Ascending aorta (tissue), 2 donors: ENCODE data around the gene CLN5. TPM values are rescaled to one million over a fixed set of nuclear protein-coding genes. Genes with fewer than 3 reads are reported as not detected.
A peak's percentile ranks its signal among the peaks of the same experiment; 100 is the strongest.

Experiments used
- DNase-seq, 2 donors: peaks; one replicate each; pipeline ENCODE4 v3.0.0-alpha.2; 2019; ENCODE audit warnings: low spot score in 2 of 2
- H3K27ac ChIP-seq, 2 donors: fragments of 200-600 bp; sonication (generic); one replicate each; pipeline ENCODE4 v1.5.1; 2016 to 2017; ENCODE audit warnings: mild to moderate bottlenecking in 1 of 2
- H3K27me3 ChIP-seq: fragments of 200-600 bp; sonication (generic); one replicate; pipeline ENCODE4 v1.5.1; 2017
- H3K36me3 ChIP-seq, 2 donors: fragments of 200-600 bp; sonication (generic); one replicate each; pipeline ENCODE4 v1.5.1; 2016
- H3K4me1 ChIP-seq, 2 donors: fragments of 200-600 bp; sonication (generic); one replicate each; pipeline ENCODE4 v1.5.1; 2016 to 2017; ENCODE audit warnings: mild to moderate bottlenecking in 1 of 2
- H3K4me3 ChIP-seq, 2 donors: fragments of 200-600 bp; sonication (generic); one replicate each; pipeline ENCODE4 v1.5.1; 2016 to 2017; ENCODE audit warnings: mild to moderate bottlenecking in 1 of 2
- H3K9me3 ChIP-seq, 2 donors: fragments of 200-600 bp; sonication (generic); one replicate each; pipeline ENCODE4 v1.5.1; 2016
- CTCF ChIP-seq, 3 experiments: fragments of 200-600 bp in 2 of 3; fragments of 450-650 bp in 1 of 3; sonication (generic) in 2 of 3; IDR thresholded peaks; one replicate each; pipeline ENCODE4 v1.5.1; 2016 to 2019; ENCODE audit warnings: antibody characterized with exemption in 3 of 3, mild to moderate bottlenecking in 1 of 3, moderate library complexity in 1 of 3
- intact Hi-C: fragments of 100-400 bp; cut with DNase I; formaldehyde crosslinking; loops from one replicate; pipeline ENCODE4 v1.15.1; 2023
- total RNA-seq: library from RNA; depleted of rRNA; stranded (reverse); fragments of >200 nt; gene quantifications from one replicate; pipeline ENCODE4 v1.1.0, GENCODE V29; 2016

The CLN5 gene
- total RNA-seq, 1 donor from 2014 or later: 2.0 TPM

DNA sequence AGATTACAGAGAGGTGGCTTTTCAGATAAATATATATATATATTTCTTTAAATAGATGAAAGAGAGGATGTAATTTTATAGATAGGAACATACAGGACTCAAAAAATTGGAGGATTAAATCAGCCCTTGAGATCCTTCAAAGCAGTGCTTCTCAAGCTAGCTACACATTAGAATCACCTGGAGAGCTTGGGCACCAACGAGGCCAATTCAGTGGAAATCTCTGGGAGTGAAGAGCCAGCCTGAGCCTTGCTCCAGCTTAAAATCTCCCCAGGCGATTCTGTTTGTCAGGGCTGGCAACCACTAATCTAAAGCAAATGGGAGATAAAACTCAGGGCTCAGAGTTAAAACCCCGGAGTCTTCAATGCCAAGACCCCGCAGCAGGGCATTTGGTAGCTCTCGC, 15.0 kb upstream of the CLN5 start:
- TF ChIP-seq CTCF (IDR thresholded peaks at IDR 0.05): no peak
- DNase-seq: no peak
- intact Hi-C loops: no loop called here
- Histone ChIP-seq H3K36me3 (no peaks in the 10 kb centered on the region), H3K27me3 (no peaks in the 10 kb centered on the region), H3K27ac (no peak overlapping the region), H3K4me3 (no peak overlapping the region), H3K9me3 (no peaks in the 10 kb centered on the region), H3K4me1 (peaks cover 0 to 3% of the 10 kb centered on the region in 2 donors)

DNA sequence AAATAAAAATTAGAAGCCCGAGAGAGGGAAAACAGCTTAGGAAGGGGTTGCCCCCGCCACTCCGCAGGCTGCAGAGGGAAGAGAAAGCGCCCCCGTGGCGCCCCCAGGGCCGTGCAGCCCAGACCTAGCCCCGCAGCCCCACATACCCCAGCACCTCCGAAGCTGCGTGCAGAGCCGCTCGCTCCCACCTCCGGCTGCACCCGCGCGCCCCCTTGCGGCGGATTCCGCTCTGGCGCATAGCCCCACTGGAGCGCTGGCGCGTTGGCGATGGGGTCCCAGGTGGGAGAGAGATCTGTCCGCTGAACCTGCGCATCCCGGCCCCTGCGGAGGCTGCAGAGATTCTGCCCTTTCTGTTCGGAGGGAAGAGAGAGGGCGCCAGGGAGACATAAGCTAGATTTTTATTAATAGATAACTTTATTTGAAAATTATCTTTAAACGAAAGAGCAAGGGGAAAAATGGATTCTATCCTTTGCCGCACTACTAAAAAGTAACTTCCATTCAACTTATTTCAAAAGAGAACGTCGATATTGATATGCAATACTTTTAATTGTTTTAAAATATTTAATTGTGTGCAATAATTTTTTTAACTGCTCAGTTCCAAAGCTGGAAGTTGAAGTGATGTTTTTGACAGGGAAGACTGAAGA, 11.7 kb upstream of the CLN5 start:
- Histone ChIP-seq H3K27me3 (no peaks in the 10 kb centered on the region), H3K9me3 (no peaks in the 10 kb centered on the region), H3K36me3 (no peaks in the 10 kb centered on the region), H3K4me1 (peaks cover 0 to 3% of the 10 kb centered on the region in 2 donors), H3K4me3 (peak overlapping the region; percentile 31 to 58), H3K27ac (no peak overlapping the region)
- DNase-seq: peak in 1 of 2 donors; percentile 85
- peak; percentile 79 to 98 (median 96) for TF ChIP-seq CTCF (IDR thresholded peaks at IDR 0.05)
- intact Hi-C loops: no loop called here

DNA sequence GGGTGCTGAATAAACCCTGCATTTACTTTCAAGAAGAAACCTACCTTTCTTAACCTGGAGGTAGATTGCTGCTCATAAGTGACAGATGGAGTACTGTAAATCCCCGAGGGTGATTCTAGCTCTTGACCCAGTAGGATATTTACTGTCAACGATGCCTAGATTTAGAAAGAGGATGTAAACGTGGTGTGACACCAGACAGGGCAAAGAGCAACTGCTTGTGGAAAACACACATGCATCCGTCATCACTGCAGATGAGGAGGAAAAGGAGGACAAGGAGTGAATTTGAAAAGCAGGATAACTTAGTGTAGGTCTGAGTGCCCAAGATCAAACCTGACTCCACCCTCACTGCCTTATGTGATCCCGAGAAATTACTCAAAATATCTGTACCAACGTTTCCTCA, 9.8 kb upstream of the CLN5 start:
- H3K36me3 ChIP-seq: no peaks in the 10 kb centered on the region
- H3K9me3 ChIP-seq: no peaks in the 10 kb centered on the region
- TF ChIP-seq CTCF (IDR thresholded peaks at IDR 0.05): no peak
- intact Hi-C loops: no loop called here
- no peaks in the 10 kb centered on the region for H3K27me3 ChIP-seq
- no peak for DNase-seq
- H3K27ac ChIP-seq: no peak overlapping the region
- no peak overlapping the region for H3K4me3 ChIP-seq
- H3K4me1 ChIP-seq: peaks cover 0 to 3% of the 10 kb centered on the region in 2 donors

GRCh38 chr13:76983676-76984075, 8.2 kb upstream of the CLN5 start:
- H3K4me3 ChIP-seq: no peak overlapping the region
- no peaks in the 10 kb centered on the region for H3K27me3 ChIP-seq
- no peak overlapping the region for H3K27ac ChIP-seq
- no peak for TF ChIP-seq CTCF (IDR thresholded peaks at IDR 0.05)
- H3K36me3 ChIP-seq: no peaks in the 10 kb centered on the region
- peaks cover 0 to 3% of the 10 kb centered on the region in 2 donors for H3K4me1 ChIP-seq
- DNase-seq: no peak
- H3K9me3 ChIP-seq: no peaks in the 10 kb centered on the region
- intact Hi-C loops: no loop called here

DNA sequence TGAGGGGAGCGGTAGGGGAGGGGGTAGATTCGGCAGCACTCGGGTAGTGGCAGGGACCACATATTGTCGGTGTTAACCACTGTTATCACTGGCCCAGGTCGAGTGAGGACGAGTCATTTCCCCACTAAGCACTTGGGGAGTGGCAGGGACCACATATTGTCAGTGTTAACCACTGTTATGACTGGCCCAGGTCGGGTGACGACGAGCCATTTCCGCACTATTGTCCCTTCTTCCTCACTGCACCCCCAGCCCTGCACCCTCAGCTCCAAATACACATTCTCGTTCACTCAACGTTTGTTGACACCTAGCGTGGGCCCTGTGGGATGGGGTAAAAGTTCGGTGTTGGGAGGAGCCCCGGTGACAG, 467 bp upstream of the CLN5 start:
- Histone ChIP-seq H3K27ac (peak overlapping the region; percentile 80 to 93), H3K9me3 (no peaks in the 10 kb centered on the region), H3K4me1 (peaks cover 0 to 9% of the 10 kb centered on the region in 2 donors), H3K36me3 (peaks cover 0 to 9% of the 10 kb centered on the region in 2 donors), H3K4me3 (peak overlapping the region; percentile 68 to 75), H3K27me3 (no peaks in the 10 kb centered on the region)
- intact Hi-C loops: loop anchor here (5.0 to 10.0 kb wide), 2 partner anchors 104 to 1117 kb away; partner anchors contain the start of gene KCTD12
- peak in 1 of 2 donors; percentile 20 for DNase-seq
- TF ChIP-seq CTCF (IDR thresholded peaks at IDR 0.05): no peak
